ENCODE measurements around the gene HIVEP3.

- no peak for TF ChIP-seq EZH2phosphoT487 (IDR thresholded peaks at IDR 0.05; ENCODE audit: low read depth, severe bottlenecking, unreplicated experiment)
- no peak for TF ChIP-seq CTCF (IDR thresholded peaks at IDR 0.05; ENCODE audit: poor library complexity)
- no peak for TF ChIP-seq EZH2 (IDR thresholded peaks at IDR 0.05; ENCODE audit: borderline replicate concordance)
Observed at GRCh38 chr1:41718497-41718896, 200.2 kb downstream of the HIVEP3 start.
